Muscle of leg (tissue), 11 donors: ENCODE data around the gene SART1. TPM values are rescaled to one million over a fixed set of nuclear protein-coding genes. Genes with fewer than 3 reads are reported as not detected.

ENCODE experiments used
- DNase-seq: peaks from one replicate; pipeline ENCODE4 v3.0.0; 2013
- H3K27ac ChIP-seq: one replicate; pipeline ENCODE4 v1.5.1; 2013; ENCODE audit warnings: mild to moderate bottlenecking, low read length, control low read depth
- H3K27me3 ChIP-seq: one replicate; pipeline ENCODE4 v1.6.1; 2013; ENCODE audit warnings: low read length; ENCODE audit not compliant: control insufficient read depth, insufficient read depth
- H3K36me3 ChIP-seq: one replicate; pipeline ENCODE4 v1.6.1; 2013; ENCODE audit warnings: low read length; ENCODE audit not compliant: control insufficient read depth, insufficient read depth
- H3K4me1 ChIP-seq: one replicate; pipeline ENCODE4 v1.6.1; 2013; ENCODE audit warnings: low read length; ENCODE audit not compliant: control insufficient read depth, insufficient read depth
- H3K4me3 ChIP-seq: one replicate; pipeline ENCODE4 v1.5.1; 2013; ENCODE audit warnings: low read length, control low read depth
- H3K9me3 ChIP-seq: replicated peaks from 2 replicates; pipeline ENCODE4 v1.6.1; 2013; ENCODE audit warnings: low read depth, low read length; ENCODE audit not compliant: control insufficient read depth
- WGBS: methylation state at CpG from one replicate; pipeline ENCODE4 v1.1.5; 2013; ENCODE audit warnings: missing lambda C conversion rate; ENCODE audit not compliant: insufficient coverage; 5-methylcytosine and 5-hydroxymethylcytosine counted together
- polyA plus RNA-seq, 8 donors: library from polyadenylated mRNA; unstranded; fragments of 120-200 nt; gene quantifications; one replicate each; pipeline versions ENCODE4 v1.2.1 to v1.2.3, GENCODE V29; 2013; ENCODE audit warnings: inconsistent platforms in 1 of 8, low replicate concordance in 1 of 8; ENCODE audit not compliant: insufficient read length in 8 of 8, insufficient read depth in 1 of 8
- total RNA-seq: library from RNA; stranded (reverse); fragments of 120-200 nt; gene quantifications from one replicate; pipeline ENCODE4 v1.2.4, GENCODE V29; 2013

Gene SART1
- total and polyA plus RNA-seq, 9 donors = 27.6 to 52.3 (median 42.8) TPM

DNA sequence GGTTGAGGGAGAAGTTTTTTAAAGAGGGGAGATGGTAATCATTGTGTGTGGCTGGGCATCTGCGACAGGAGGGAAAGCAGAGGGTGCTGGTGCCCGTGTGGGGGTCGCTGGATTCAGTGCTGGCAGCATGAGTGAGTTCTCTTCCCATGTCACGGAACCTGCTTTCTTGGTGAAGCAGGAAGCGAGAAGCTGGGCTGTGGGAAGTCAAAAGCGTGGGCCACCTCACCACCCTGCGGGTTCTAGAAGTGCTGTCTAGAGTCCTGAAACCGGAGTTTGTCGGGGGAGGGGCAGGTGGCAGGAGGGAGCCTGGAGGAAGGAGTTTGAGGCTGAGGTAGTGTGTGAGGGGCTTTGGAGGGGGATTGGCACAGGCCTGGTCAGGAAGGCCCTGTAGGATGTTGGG is 14.2 kb downstream of the SART1 start:
- Histone ChIP-seq H3K4me1 (no peaks in the 10 kb centered on the region), H3K27me3 (no peaks in the 10 kb centered on the region), H3K36me3 (peaks cover 65% of the 10 kb centered on the region), H3K9me3 (no peaks in the 10 kb centered on the region), H3K27ac (no peak overlapping the region), H3K4me3 (no peak overlapping the region)
- no peak for DNase-seq
- WGBS = 90% methylated on average over 9 of the region's 9 CpGs

DNA sequence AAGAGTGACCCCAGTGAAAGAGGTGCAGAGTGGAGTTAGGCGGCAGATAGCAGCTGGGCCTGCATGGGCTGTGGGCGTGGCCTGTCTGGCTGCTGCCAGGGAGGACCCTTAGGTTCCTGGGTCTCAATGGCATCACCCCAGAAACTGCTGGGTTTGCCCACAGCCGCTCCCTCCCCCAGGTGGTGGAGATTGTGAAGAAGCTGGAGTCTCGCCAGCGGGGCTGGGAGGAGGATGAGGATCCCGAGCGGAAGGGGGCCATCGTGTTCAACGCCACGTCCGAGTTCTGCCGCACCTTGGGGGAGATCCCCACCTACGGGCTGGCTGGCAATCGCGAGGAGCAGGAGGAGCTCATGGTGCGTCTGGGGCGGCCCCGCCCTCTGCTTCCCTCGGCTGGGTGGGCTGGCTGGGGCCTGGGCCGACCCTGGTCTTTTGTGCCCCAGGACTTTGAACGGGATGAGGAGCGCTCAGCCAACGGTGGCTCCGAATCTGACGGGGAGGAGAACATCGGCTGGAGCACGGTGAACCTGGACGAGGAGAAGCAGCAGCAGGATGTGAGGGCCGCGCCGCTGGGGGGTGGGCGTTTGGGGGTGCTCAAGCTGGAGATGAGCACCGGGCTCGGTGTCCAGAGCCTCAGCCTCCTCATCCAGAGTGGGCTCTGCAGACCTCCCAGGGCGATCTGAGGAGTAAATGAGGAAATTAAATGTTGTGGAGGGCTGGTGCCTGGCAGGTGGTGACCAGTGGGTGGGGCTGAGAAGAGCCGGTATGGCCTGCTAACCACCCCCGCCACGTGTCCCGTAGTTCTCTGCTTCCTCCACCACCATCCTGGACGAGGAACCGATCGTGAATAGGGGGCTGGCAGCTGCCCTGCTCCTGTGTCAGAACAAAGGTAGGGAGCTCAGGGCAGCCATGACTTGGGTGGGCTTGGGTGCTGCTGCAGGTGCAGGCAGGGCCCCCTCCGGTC is 15.0 kb downstream of the SART1 start:
- peaks cover 65% of the 10 kb centered on the region for H3K36me3 ChIP-seq
- H3K4me3 ChIP-seq = no peak overlapping the region
- H3K9me3 ChIP-seq = no peaks in the 10 kb centered on the region
- no peak for DNase-seq
- no peak overlapping the region for H3K27ac ChIP-seq
- no peaks in the 10 kb centered on the region for H3K4me1 ChIP-seq
- WGBS = 81% methylated on average over 32 of the region's 43 CpGs
- no peaks in the 10 kb centered on the region for H3K27me3 ChIP-seq

DNA sequence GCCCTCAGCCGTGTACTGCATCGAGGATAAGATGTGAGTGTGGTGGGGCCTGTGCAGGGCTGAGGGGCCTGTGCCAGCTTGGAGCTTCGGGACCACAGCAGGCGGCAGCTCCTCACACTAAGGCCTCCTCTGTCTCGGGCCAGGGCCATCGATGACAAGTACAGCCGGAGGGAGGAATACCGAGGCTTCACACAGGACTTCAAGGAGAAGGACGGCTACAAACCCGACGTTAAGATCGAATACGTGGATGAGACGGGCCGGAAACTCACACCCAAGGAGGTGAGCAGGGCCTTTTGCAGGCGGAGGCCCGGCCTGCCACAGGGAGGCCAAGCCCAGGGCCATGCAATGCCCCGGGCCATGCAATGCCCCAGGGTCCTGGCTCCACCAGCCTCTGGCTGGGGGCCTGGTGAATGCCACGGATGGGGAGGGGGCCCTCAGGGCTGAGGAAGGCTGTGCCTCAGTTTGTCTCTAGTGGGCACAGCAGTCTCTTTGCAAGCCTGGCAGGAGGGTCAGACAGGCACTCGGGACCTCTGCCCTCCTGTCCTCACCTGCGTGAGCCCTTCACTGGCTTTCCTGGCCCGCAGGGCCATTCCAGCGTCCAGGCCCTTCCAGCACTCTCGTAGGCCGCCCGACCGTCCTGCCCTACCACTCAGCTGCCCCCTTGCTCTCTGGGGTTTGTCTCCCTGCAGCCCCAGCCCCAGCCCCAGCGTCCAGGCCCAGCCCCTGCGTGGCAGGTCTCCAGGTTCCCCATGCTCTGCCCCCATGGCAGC is 16.3 kb downstream of the SART1 start:
- H3K9me3 ChIP-seq = no peaks in the 10 kb centered on the region
- WGBS = 92% methylated on average over 26 of the region's 29 CpGs
- H3K36me3 ChIP-seq = peaks cover 61% of the 10 kb centered on the region
- no peaks in the 10 kb centered on the region for H3K27me3 ChIP-seq
- DNase-seq = no peak
- no peaks in the 10 kb centered on the region for H3K4me1 ChIP-seq
- H3K4me3 ChIP-seq = no peak overlapping the region
- H3K27ac ChIP-seq = no peak overlapping the region

DNA sequence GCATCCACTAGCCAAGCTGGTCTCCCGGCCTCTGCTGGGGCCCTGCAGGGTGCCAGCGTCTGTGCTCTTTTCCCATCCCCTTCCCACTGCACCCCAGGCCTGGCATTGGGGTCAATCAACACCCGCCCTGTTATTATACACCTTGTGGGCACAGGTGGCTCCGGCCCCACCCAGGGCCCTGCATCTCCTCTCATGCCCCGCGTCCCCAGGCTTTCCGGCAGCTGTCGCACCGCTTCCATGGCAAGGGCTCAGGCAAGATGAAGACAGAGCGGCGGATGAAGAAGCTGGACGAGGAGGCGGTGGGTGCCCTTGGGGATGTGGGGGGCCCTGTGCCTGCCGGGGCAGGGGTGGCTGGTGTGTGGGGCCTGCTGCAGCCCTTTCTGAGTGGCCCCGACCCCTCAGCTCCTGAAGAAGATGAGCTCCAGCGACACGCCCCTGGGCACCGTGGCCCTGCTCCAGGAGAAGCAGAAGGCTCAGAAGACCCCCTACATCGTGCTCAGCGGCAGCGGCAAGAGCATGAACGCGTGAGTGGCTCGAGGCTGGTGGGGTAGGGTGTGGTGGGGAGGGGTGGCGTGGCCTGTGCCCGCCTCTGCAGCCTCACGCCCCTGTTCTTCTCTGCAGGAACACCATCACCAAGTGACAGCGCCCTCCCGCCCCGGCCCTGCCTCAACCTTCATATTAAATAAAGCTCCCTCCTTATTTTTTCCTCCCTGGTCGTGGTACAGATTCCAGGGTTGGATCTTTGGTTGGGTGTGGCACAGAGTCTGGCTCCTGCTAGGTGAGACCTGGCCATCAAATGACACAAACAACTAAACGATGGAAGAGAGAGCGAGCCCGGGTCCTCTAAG is 17.1 kb downstream of the SART1 start:
- H3K27ac ChIP-seq = no peak overlapping the region
- H3K4me3 ChIP-seq = no peak overlapping the region
- H3K4me1 ChIP-seq = no peaks in the 10 kb centered on the region
- H3K9me3 ChIP-seq = no peaks in the 10 kb centered on the region
- no peak for DNase-seq
- 90% methylated on average over 18 of the region's 34 CpGs for WGBS
- H3K36me3 ChIP-seq = peaks cover 56% of the 10 kb centered on the region
- no peaks in the 10 kb centered on the region for H3K27me3 ChIP-seq

DNA sequence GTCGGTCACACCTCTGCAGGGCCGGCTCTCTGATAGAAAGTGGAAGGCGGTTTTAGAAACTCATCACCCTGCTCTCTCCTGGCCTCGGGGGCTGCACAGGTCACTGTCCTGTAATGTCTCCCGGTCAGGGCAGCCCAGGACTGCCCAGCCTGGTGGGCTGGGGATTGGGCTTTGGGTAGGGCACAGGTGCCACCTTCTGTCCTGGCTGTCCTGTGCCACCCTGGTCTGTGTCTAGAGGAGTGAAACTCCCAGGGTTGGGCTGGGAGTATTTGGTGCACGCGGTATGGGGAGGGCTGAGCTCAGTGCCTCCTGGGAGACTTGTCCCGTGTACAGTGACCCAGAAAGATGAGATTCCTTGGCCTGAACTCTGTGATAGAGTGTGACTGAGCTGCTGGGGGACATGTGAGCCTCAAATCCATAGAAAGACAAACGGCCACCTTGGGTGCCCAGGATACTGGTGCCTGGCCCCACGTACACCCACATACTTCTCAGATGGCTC is 17.8 kb downstream of the SART1 start:
- WGBS = 80% methylated on average over 3 of the region's 10 CpGs
- peaks cover 52% of the 10 kb centered on the region for H3K36me3 ChIP-seq
- H3K4me1 ChIP-seq = no peaks in the 10 kb centered on the region
- H3K27ac ChIP-seq = no peak overlapping the region
- H3K27me3 ChIP-seq = no peaks in the 10 kb centered on the region
- H3K9me3 ChIP-seq = no peaks in the 10 kb centered on the region
- H3K4me3 ChIP-seq = no peak overlapping the region
- no peak for DNase-seq

DNA sequence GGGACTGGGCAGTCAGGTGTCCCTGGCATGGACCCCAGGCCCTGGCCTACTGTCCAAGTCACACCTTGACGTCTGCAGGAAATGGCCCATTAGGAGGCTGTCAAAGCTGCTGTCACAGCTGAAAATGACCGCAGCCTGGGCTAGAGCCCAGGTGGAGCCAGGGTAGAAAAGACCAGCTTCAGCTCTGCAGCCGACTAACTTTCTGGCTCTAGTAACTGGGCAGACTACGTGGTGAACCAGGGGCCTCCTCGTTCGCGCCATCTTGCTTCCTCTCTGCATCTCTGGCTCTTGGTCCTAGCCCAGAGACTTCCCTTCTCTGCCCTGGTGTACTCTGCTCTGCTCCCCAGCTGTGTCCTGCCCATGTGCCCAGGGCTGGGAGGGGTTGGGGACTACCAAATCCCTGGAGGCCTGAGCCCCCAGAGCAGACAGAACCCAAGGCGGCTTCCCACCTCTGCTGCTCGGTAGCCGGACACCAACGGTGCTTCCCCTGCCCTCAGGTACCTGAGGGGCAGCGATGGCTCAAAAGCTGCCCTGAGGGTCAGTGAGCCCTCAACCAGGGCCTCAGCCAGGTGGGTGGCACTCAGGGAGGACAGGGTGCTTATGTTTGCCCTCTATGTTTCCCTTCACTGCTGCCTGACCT is 19.7 kb downstream of the SART1 start:
- DNase-seq = no peak
- no peak overlapping the region for H3K27ac ChIP-seq
- H3K4me1 ChIP-seq = no peaks in the 10 kb centered on the region
- H3K36me3 ChIP-seq = peaks cover 41% of the 10 kb centered on the region
- no peaks in the 10 kb centered on the region for H3K9me3 ChIP-seq
- no peak overlapping the region for H3K4me3 ChIP-seq
- WGBS = 72% methylated on average over 9 of the region's 12 CpGs
- H3K27me3 ChIP-seq = no peaks in the 10 kb centered on the region

DNA sequence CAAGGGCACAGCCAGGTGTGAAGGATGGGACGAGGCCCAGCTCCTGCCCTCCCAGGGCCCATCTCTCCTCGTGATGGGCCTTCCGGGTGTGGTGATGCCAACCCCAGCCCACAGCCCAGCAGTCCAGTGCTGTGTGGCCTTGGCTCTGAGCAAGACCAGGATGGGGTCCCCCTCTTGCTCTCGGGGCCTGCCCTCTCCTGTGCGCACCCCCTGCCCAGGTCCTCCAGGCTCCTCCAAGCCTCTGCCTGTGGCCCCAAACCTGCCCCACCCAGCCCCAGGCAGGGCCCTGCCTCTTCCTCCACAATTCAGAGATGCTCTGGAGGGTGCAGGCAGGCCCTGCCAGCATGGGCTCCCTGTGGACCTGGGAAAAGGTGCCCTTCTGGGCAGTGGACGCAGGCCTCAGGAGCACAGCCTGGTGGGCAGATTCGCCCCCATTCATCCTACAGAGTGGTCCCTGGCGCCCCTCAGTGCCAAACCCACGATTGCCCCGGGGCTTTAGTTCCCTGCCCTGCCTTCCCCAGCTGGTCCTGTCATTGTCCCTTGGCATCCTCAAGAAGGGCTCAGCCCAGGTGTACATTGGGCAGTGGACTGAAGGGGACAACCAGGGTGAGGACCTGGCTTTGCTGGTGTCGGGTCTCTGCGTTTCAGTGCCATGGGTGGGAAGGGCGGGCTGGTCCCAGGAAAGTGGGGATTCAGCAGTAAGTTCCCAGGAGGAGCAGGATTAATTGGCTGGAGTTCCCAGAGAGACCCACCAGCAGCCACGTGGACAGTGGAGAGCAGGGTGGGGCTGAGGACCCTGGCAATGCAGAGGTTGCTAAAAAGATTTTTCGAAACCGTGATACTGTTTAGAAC is 20.7 kb downstream of the SART1 start:
- H3K27ac ChIP-seq = no peak overlapping the region
- no peaks in the 10 kb centered on the region for H3K9me3 ChIP-seq
- H3K36me3 ChIP-seq = peaks cover 31% of the 10 kb centered on the region
- no peaks in the 10 kb centered on the region for H3K4me1 ChIP-seq
- no peak for DNase-seq
- H3K27me3 ChIP-seq = no peaks in the 10 kb centered on the region
- no peak overlapping the region for H3K4me3 ChIP-seq
- WGBS = 71% methylated on average over 14 of the region's 16 CpGs

DNA sequence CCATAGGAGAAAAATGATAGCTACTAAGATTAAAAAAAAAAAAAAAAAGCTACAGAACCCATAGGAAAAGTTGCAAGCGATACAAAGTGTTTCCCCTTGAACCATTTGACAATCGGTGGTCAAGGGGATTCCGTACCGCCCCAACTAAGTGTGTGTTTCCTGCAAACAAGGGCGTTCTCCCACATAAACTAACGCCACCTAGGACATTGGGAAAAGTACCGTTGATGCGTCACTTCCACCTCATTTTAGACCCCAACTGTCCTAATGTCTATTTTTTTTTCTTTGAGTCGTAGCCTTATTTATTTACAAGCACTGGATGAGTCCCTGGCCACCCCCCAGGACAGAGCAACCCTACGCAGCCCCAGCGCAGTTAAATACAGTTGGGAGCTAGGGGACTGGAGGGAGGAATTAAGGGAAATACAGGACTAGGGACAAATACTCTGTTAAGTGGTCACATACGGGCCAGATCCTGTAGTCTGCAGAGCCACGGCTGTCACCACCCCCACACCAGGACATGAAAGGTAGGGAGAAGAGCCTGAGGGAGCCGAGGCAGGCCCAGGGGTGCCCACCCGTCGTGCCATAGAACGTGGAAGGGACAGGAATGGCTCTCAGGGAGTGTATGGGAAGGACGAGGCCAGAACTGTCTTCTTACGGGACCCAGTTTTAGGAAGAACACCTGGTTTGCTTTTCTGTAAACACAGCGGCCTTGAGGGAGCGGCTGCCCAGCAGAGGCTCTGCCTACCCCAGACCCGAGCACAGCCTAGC is 21.5 kb downstream of the SART1 start:
- no peaks in the 10 kb centered on the region for H3K27me3 ChIP-seq
- WGBS = 65% methylated on average over 16 of the region's 22 CpGs
- no peaks in the 10 kb centered on the region for H3K4me1 ChIP-seq
- H3K4me3 ChIP-seq = no peak overlapping the region
- peaks cover 23% of the 10 kb centered on the region for H3K36me3 ChIP-seq
- no peak for DNase-seq
- H3K9me3 ChIP-seq = no peaks in the 10 kb centered on the region
- no peak overlapping the region for H3K27ac ChIP-seq
